Mesenchymal stem cell (in vitro differentiated cells and primary cell): ENCODE measurements around the gene CTSH.
A peak's percentile ranks its signal among the peaks of the same experiment; 100 is the strongest.

Experiments used
- DNase-seq: peaks from one replicate; pipeline ENCODE4 v3.0.0-alpha.2; 2013
- H2AFZ ChIP-seq: one replicate; pipeline ENCODE4 v1.6.1; 2013; ENCODE audit warnings: low read depth, mild to moderate bottlenecking, control low read depth, inconsistent platforms, low read length, moderate library complexity
- H2AK5ac ChIP-seq: 2 replicates; pipeline ENCODE4 v1.6.1; 2013; ENCODE audit warnings: low read length, moderate library complexity, mild to moderate bottlenecking, inconsistent platforms; ENCODE audit not compliant: severe bottlenecking
- H2BK120ac ChIP-seq: one replicate; pipeline ENCODE4 v1.6.1; 2013; ENCODE audit warnings: low read depth, mild to moderate bottlenecking, inconsistent platforms, low read length, moderate library complexity
- H2BK12ac ChIP-seq, 2 experiments: one replicate each; pipeline ENCODE4 v1.6.1; 2013; ENCODE audit warnings: inconsistent platforms in 2 of 2, low read length in 2 of 2, mild to moderate bottlenecking in 2 of 2, moderate library complexity in 2 of 2, control low read depth in 1 of 2
- H2BK15ac ChIP-seq: one replicate; pipeline ENCODE4 v1.6.1; 2013; ENCODE audit warnings: mild to moderate bottlenecking, low read depth, inconsistent platforms; ENCODE audit not compliant: poor library complexity, severe bottlenecking
- H2BK5ac ChIP-seq: 2 replicates; pipeline ENCODE4 v1.6.1; 2013; ENCODE audit warnings: low read depth, mild to moderate bottlenecking, low read length, control low read depth, inconsistent platforms; ENCODE audit not compliant: poor library complexity, severe bottlenecking
- H3K14ac ChIP-seq, 2 experiments: one replicate each; pipeline ENCODE4 v1.6.1; 2013; ENCODE audit warnings: inconsistent platforms in 2 of 2, low read length in 2 of 2, control low read depth in 1 of 2, mild to moderate bottlenecking in 1 of 2, moderate library complexity in 1 of 2
- H3K18ac ChIP-seq, 2 experiments: one replicate each; pipeline ENCODE4 v1.6.1; 2013; ENCODE audit warnings: inconsistent platforms in 2 of 2, low read length in 2 of 2, control low read depth in 1 of 2, low read depth in 1 of 2, mild to moderate bottlenecking in 1 of 2
- H3K23ac ChIP-seq, 2 experiments: one replicate each; pipeline ENCODE4 v1.6.1; 2013; ENCODE audit warnings: inconsistent platforms in 2 of 2, low read length in 2 of 2, mild to moderate bottlenecking in 2 of 2, moderate library complexity in 2 of 2, control low read depth in 1 of 2
- H3K27ac ChIP-seq: 2 replicates; pipeline ENCODE4 v1.5.1; 2013; ENCODE audit warnings: mild to moderate bottlenecking, moderate library complexity, low read length, control low read depth, inconsistent platforms; ENCODE audit not compliant: poor library complexity, severe bottlenecking
- H3K27me3 ChIP-seq, 2 experiments: 2 replicates each; pipeline versions ENCODE4 v1.6.1 to v1.7.0; 2013; ENCODE audit warnings: low read length in 2 of 2, mild to moderate bottlenecking in 2 of 2, moderate library complexity in 2 of 2, control low read depth in 1 of 2, inconsistent platforms in 1 of 2; ENCODE audit not compliant: control insufficient read depth in 1 of 2, insufficient read depth in 1 of 2
- H3K36me3 ChIP-seq, 2 experiments: 2 replicates each; pipeline versions ENCODE4 v1.6.1 to v1.7.0; 2013; ENCODE audit warnings: low read length in 2 of 2, control low read depth in 1 of 2, inconsistent platforms in 1 of 2, low read depth in 1 of 2, mild to moderate bottlenecking in 1 of 2; ENCODE audit not compliant: insufficient read depth in 2 of 2, control insufficient read depth in 1 of 2
- H3K4ac ChIP-seq, 2 experiments: one replicate each; pipeline ENCODE4 v1.6.1; 2013; ENCODE audit warnings: inconsistent platforms in 2 of 2, low read length in 2 of 2, mild to moderate bottlenecking in 2 of 2, moderate library complexity in 2 of 2, control low read depth in 1 of 2, low read depth in 1 of 2
- H3K4me1 ChIP-seq: 2 replicates; pipeline ENCODE4 v1.6.1; 2013; ENCODE audit warnings: low read depth, low read length, control low read depth; ENCODE audit not compliant: control insufficient read depth, insufficient read depth
- H3K4me2 ChIP-seq: 2 replicates; pipeline ENCODE4 v1.6.1; 2013; ENCODE audit warnings: low read length, mild to moderate bottlenecking, inconsistent platforms; ENCODE audit not compliant: poor library complexity, severe bottlenecking
- H3K4me3 ChIP-seq, 2 experiments: 2 replicates each; pipeline versions ENCODE4 v1.5.1 to v1.7.0; 2013; ENCODE audit warnings: low read length in 2 of 2, mild to moderate bottlenecking in 2 of 2, control low read depth in 1 of 2, low read depth in 1 of 2; ENCODE audit not compliant: insufficient read depth in 1 of 2
- H3K79me1 ChIP-seq: replicated peaks from 2 replicates; pipeline ENCODE4 v1.6.1; 2013; ENCODE audit warnings: mild to moderate bottlenecking, control low read depth, low read length, inconsistent platforms; ENCODE audit not compliant: poor library complexity, severe bottlenecking
- H3K9ac ChIP-seq: 2 replicates; pipeline ENCODE4 v1.7.0; 2013; ENCODE audit warnings: mild to moderate bottlenecking, low read length, moderate library complexity
- H3K9me3 ChIP-seq: 2 replicates; pipeline ENCODE4 v1.7.0; 2013; ENCODE audit warnings: mild to moderate bottlenecking, low read length; ENCODE audit not compliant: control insufficient read depth
- H4K8ac ChIP-seq: one replicate; pipeline ENCODE4 v1.6.1; 2013; ENCODE audit warnings: inconsistent platforms, mild to moderate bottlenecking, low read length, moderate library complexity
- H4K91ac ChIP-seq: one replicate; pipeline ENCODE4 v1.6.1; 2013; ENCODE audit warnings: mild to moderate bottlenecking, low read length, inconsistent platforms
- WGBS: methylation state at CpG from one replicate; pipeline ENCODE4 v1.1.7; 2013; ENCODE audit warnings: mixed read lengths; 5-methylcytosine and 5-hydroxymethylcytosine counted together

Gene CTSH

GRCh38 chr15:78951841-78952238 is 7.0 kb upstream of the CTSH start:
- no peak overlapping the region for H2BK120ac ChIP-seq
- no peaks in the 10 kb centered on the region for H3K79me1 ChIP-seq
- WGBS: 55% methylated on average over 3 of the region's 4 CpGs
- H2AK5ac ChIP-seq: no peak overlapping the region
- H2BK12ac ChIP-seq: peak overlapping the region in 1 of 2 experiments; percentile 63
- no peak overlapping the region for H3K18ac ChIP-seq
- no peak overlapping the region for H2BK5ac ChIP-seq
- H3K9me3 ChIP-seq: no peaks in the 10 kb centered on the region
- no peaks in the 10 kb centered on the region for H3K36me3 ChIP-seq
- no peak overlapping the region for H3K9ac ChIP-seq
- no peak overlapping the region for H2BK15ac ChIP-seq
- H2AFZ ChIP-seq: no peak overlapping the region
- DNase-seq: peak; percentile 26
- peaks cover 6% of the 10 kb centered on the region for H3K4me1 ChIP-seq
- peak overlapping the region; percentile 38 for H4K8ac ChIP-seq
- no peak overlapping the region for H3K4me2 ChIP-seq
- no peak overlapping the region for H3K4me3 ChIP-seq
- peaks cover 15% of the 10 kb centered on the region in 2 experiments for H3K27me3 ChIP-seq
- H3K4ac ChIP-seq: no peak overlapping the region
- no peak overlapping the region for H3K14ac ChIP-seq
- H3K23ac ChIP-seq: no peak overlapping the region
- no peak overlapping the region for H3K27ac ChIP-seq
- no peak overlapping the region for H4K91ac ChIP-seq

DNA sequence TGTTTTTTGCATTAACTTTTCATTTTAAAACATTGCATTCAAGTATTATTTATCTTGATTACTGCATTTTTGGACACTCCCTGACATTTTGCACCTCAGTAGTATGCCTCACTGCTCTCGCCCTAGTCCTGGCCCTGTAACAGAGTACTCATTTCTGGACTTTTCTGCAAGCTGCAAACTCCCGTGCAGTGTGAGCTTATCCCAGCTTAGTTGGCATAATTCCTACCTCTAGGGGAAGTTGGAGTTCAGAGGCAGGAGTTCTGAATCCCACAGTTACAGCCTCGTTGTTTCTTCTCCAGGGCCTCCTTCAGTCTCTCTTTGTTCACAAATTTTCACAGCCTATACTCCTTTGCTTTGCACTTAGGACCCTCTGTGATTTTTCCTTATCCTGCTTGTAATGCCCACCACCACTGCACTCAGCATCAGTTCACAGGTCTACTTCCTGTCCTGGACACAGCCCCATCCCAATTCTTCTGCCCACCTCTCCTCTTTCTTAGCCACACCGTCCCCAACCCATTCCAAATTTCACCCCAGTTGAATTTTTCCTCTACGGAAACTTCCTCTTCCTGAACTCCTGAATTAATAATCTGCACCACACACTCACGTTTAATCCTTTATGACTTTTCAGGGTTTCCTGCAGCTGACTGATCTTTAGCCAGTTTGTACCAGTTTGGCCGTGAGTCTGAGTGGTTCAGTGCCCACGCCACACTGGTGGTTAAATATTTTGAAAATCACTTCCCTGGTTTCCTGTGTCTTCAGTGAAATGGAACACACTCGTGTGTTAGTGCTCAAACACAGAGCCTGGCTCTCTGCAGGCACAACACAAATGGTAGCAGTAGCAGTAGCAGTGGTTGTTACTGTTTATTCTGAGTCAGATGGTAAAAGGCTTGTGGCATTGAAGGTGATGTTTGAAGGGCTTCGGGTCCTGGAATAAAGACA is 6.3 kb upstream of the CTSH start:
- no peak overlapping the region for H2BK120ac ChIP-seq
- no peak overlapping the region for H3K4me3 ChIP-seq
- peaks cover 6% of the 10 kb centered on the region for H3K4me1 ChIP-seq
- H3K27ac ChIP-seq: no peak overlapping the region
- no peak overlapping the region for H2BK15ac ChIP-seq
- no peak overlapping the region for H3K23ac ChIP-seq
- H3K18ac ChIP-seq: peak overlapping the region in 1 of 2 experiments; percentile 37
- peak; percentile 31 for DNase-seq
- H3K4ac ChIP-seq: no peak overlapping the region
- no peak overlapping the region for H3K9ac ChIP-seq
- peaks cover 19 to 21% of the 10 kb centered on the region in 2 experiments for H3K27me3 ChIP-seq
- 74% methylated on average over 10 of the region's 10 CpGs for WGBS
- H3K14ac ChIP-seq: no peak overlapping the region
- H3K4me2 ChIP-seq: no peak overlapping the region
- H2BK12ac ChIP-seq: no peak overlapping the region
- H4K91ac ChIP-seq: no peak overlapping the region
- no peaks in the 10 kb centered on the region for H3K79me1 ChIP-seq
- H3K9me3 ChIP-seq: no peaks in the 10 kb centered on the region
- peak overlapping the region; percentile 38 for H4K8ac ChIP-seq
- no peaks in the 10 kb centered on the region for H3K36me3 ChIP-seq
- H2AFZ ChIP-seq: no peak overlapping the region
- no peak overlapping the region for H2BK5ac ChIP-seq
- H2AK5ac ChIP-seq: no peak overlapping the region

DNA sequence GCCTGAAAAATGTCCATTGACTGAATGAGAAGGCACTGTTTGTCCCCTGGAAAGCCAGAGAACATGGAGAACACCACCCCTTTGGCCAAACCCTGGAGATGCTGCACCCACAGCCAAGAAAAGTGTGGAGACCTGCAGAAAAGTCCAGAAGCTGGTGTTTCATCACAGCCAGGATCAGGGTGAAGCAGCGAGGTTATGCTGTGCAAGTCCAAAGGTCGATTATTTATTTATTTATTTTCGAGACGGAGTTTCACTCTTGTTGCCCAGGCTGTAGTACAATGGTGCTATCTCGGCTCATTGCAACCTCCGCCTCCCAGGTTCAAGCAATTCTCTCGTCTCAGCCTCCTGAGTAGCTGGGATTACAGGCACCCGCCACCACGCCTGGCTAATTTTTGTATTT is 5.5 kb upstream of the CTSH start:
- peaks cover 11% of the 10 kb centered on the region for H3K4me1 ChIP-seq
- no peak overlapping the region for H3K14ac ChIP-seq
- no peak overlapping the region for H2BK5ac ChIP-seq
- no peak overlapping the region for H3K23ac ChIP-seq
- no peak overlapping the region for H4K91ac ChIP-seq
- no peak overlapping the region for H3K18ac ChIP-seq
- no peak overlapping the region for H2BK15ac ChIP-seq
- no peak overlapping the region for H2AFZ ChIP-seq
- no peak overlapping the region for H3K9ac ChIP-seq
- no peak overlapping the region for H4K8ac ChIP-seq
- WGBS: 87% methylated on average over 9 of the region's 9 CpGs
- DNase-seq: no peak
- no peak overlapping the region for H3K27ac ChIP-seq
- no peak overlapping the region for H2BK120ac ChIP-seq
- no peaks in the 10 kb centered on the region for H3K9me3 ChIP-seq
- H3K79me1 ChIP-seq: no peaks in the 10 kb centered on the region
- no peak overlapping the region for H2BK12ac ChIP-seq
- H2AK5ac ChIP-seq: no peak overlapping the region
- no peak overlapping the region for H3K4ac ChIP-seq
- H3K27me3 ChIP-seq: peaks cover 22 to 26% of the 10 kb centered on the region in 2 experiments
- no peak overlapping the region for H3K4me2 ChIP-seq
- no peak overlapping the region for H3K4me3 ChIP-seq
- H3K36me3 ChIP-seq: no peaks in the 10 kb centered on the region

DNA sequence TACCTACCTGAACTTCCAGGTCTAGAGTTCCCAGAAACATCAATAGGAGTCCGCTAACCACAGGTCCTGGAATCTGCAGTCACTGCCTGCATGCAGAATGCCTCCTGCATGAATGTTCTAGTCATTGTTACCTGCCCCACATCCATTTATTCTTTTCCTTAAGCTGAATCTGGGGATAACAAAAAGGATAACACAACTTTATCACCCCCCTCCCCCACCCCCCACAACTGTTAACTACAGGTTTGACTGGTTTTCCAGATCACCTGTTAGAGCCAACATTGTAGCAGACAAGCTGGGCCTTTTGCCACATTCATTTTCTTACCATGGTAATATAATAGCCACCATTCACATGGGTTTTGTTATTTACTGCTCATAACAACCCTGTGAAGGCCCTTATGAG is 4.6 kb upstream of the CTSH start:
- Histone ChIP-seq H2AK5ac (no peak overlapping the region), H3K4me2 (no peak overlapping the region)

More for the DNA sequence above, 4.6 kb upstream of the CTSH start:
- Histone ChIP-seq H3K4me3 (no peak overlapping the region), H3K9ac (no peak overlapping the region), H4K8ac (no peak overlapping the region), H3K36me3 (no peaks in the 10 kb centered on the region), H3K23ac (no peak overlapping the region), H2BK120ac (no peak overlapping the region), H2BK15ac (no peak overlapping the region), H3K18ac (no peak overlapping the region), H2AFZ (no peak overlapping the region), H3K4me1 (peaks cover 19% of the 10 kb centered on the region), H2BK5ac (no peak overlapping the region), H3K27me3 (peaks cover 23 to 24% of the 10 kb centered on the region in 2 experiments), H3K79me1 (no peaks in the 10 kb centered on the region), H3K4ac (no peak overlapping the region), H3K14ac (no peak overlapping the region), H2BK12ac (no peak overlapping the region), H3K9me3 (no peaks in the 10 kb centered on the region), H3K27ac (no peak overlapping the region), H4K91ac (no peak overlapping the region)
- 0% methylated on average over 1 of the region's 1 CpG for WGBS
- DNase-seq: no peak
